Fibroblast of lung (primary cell): Measurements from ENCODE around the gene HPGD.

Experiments used
- EZH2 ChIP-seq: IDR thresholded peaks from 2 replicates; pipeline ENCODE4 v1.5.1; 2012; ENCODE audit warnings: low read length, control low read depth, mild to moderate bottlenecking; ENCODE audit errors: missing control alignments
- TF ChIP-seq, protein P1 (sequence below), 2 donors: IDR thresholded peaks in 1 of 2; conservative IDR thresholded peaks in 1 of 2; 1 replicate in 1 of 2; 2 replicates in 1 of 2; pipeline ENCODE4 v1.5.1; 2011 to 2012; ENCODE audit warnings: low read length in 2 of 2, control low read depth in 1 of 2, inconsistent platforms in 1 of 2, low read depth in 1 of 2, mild to moderate bottlenecking in 1 of 2

DNA sequence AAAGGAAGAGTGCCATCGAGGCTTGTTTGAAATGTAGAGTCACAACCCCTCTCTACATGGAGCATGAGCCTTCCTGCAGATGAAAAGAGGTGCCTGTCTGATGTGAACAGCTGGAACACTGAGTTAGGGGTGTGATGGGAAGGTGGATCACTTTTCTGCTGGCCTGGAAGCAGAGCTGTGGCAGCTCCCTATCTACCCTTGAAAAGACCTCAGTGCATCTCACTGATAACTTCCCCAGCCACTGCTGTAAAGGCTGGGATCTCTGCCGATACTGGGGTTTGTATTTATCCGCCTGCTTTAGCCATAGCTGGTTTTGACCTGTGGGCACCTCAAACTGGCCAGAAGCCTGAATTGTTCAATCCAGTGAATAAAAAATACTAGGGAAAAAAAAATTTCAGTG lies 46.8 kb downstream of the HPGD start:
- TF ChIP-seq, protein P1, sequence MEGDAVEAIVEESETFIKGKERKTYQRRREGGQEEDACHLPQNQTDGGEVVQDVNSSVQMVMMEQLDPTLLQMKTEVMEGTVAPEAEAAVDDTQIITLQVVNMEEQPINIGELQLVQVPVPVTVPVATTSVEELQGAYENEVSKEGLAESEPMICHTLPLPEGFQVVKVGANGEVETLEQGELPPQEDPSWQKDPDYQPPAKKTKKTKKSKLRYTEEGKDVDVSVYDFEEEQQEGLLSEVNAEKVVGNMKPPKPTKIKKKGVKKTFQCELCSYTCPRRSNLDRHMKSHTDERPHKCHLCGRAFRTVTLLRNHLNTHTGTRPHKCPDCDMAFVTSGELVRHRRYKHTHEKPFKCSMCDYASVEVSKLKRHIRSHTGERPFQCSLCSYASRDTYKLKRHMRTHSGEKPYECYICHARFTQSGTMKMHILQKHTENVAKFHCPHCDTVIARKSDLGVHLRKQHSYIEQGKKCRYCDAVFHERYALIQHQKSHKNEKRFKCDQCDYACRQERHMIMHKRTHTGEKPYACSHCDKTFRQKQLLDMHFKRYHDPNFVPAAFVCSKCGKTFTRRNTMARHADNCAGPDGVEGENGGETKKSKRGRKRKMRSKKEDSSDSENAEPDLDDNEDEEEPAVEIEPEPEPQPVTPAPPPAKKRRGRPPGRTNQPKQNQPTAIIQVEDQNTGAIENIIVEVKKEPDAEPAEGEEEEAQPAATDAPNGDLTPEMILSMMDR (conservative IDR thresholded peaks at IDR 0.05 in 1 of 2, IDR thresholded peaks at IDR 0.05 in 1 of 2; ENCODE audit: low read depth in 1 of 2, low read length in 2 of 2) = no peak
- TF ChIP-seq EZH2 = no peak
